Common myeloid progenitor, CD34-positive (primary cell): ENCODE data around the gene NTM.
"Not testable (repeated sequence)": the region's sequence is repeated elsewhere in the genome, so short reads cannot be mapped to it uniquely, and the experiment has no call there.

ENCODE experiments used
- CTCF ChIA-PET: fragments of 350-600 bp; sonication (Branson Sonifier 250); formaldehyde crosslinking; loops from one replicate; lab custom pipeline; 2021; ENCODE audit warnings: antibody characterized with exemption; lab: Charles Lee
- POLR2A ChIA-PET: fragments of 350-600 bp; sonication (Branson Sonifier 250); formaldehyde crosslinking; loops from one replicate; lab custom pipeline; 2021; ENCODE audit warnings: antibody characterized with exemption; lab: Charles Lee
- DNase-seq, 3 donors: peaks; one replicate each; pipeline versions ENCODE4 v3.0.0 to v3.0.0-alpha.2; 2013
- H3K27ac ChIP-seq, 2 experiments: 1 replicate in 1 of 2; 2 replicates in 1 of 2; pipeline ENCODE4 v1.7.0; 2013; ENCODE audit warnings: inconsistent platforms in 2 of 2, low read length in 2 of 2, mild to moderate bottlenecking in 2 of 2, low read depth in 1 of 2, moderate library complexity in 1 of 2; ENCODE audit not compliant: severe bottlenecking in 2 of 2, insufficient read depth in 1 of 2, poor library complexity in 1 of 2
- H3K27me3 ChIP-seq, 5 experiments: replicated peaks in 2 of 5; 1 replicate in 3 of 5; 2 replicates in 2 of 5; pipeline versions ENCODE4 v1.6.1 to v1.7.0; 2013; ENCODE audit warnings: low read length in 4 of 5, mild to moderate bottlenecking in 2 of 5, moderate library complexity in 2 of 5, inconsistent platforms in 1 of 5; ENCODE audit not compliant: insufficient read depth in 5 of 5, control insufficient read depth in 4 of 5
- H3K36me3 ChIP-seq, 4 experiments: 1 replicate in 2 of 4; 2 replicates in 2 of 4; pipeline versions ENCODE4 v1.6.1 to v1.7.0; 2013; ENCODE audit warnings: low read length in 3 of 4, control low read depth in 1 of 4, mild to moderate bottlenecking in 1 of 4; ENCODE audit not compliant: control insufficient read depth in 4 of 4, insufficient read depth in 4 of 4
- H3K4me1 ChIP-seq, 4 experiments: 1 replicate in 3 of 4; 2 replicates in 1 of 4; pipeline versions ENCODE4 v1.6.1 to v1.7.1; 2013; ENCODE audit warnings: low read length in 3 of 4, mild to moderate bottlenecking in 3 of 4, control low read depth in 1 of 4, inconsistent platforms in 1 of 4, moderate library complexity in 1 of 4; ENCODE audit not compliant: control insufficient read depth in 4 of 4, insufficient read depth in 4 of 4; ENCODE audit errors: control extremely low read depth in 1 of 4
- H3K4me3 ChIP-seq, 7 experiments: 1 replicate in 4 of 7; 2 replicates in 3 of 7; pipeline versions ENCODE4 v1.5.1 to v1.7.0; 2013; ENCODE audit warnings: mild to moderate bottlenecking in 7 of 7, low read length in 6 of 7, moderate library complexity in 6 of 7, inconsistent platforms in 2 of 7, low read depth in 2 of 7, control low read depth in 1 of 7; ENCODE audit not compliant: insufficient read depth in 4 of 7, control insufficient read depth in 1 of 7; ENCODE audit errors: extremely low read depth in 1 of 7
- H3K9me3 ChIP-seq, 5 experiments: 1 replicate in 4 of 5; 2 replicates in 1 of 5; pipeline versions ENCODE4 v1.6.1 to v1.7.1; 2013; ENCODE audit warnings: low read length in 4 of 5, mild to moderate bottlenecking in 2 of 5, inconsistent platforms in 1 of 5, low read depth in 1 of 5, moderate library complexity in 1 of 5; ENCODE audit not compliant: control insufficient read depth in 4 of 5, insufficient read depth in 2 of 5; ENCODE audit errors: control extremely low read depth in 1 of 5
- WGBS: methylation state at CpG from one replicate; pipeline ENCODE4 v1.1.5; 2013; ENCODE audit not compliant: insufficient coverage; 5-methylcytosine and 5-hydroxymethylcytosine counted together

Gene NTM

GRCh38 chr11:131495423-131495822, 125.0 kb downstream of the NTM start:
- Histone ChIP-seq H3K27me3 (peaks cover 0 to 10% (median 2%) of the 10 kb centered on the region in 5 experiments), H3K4me1 (no peaks in the 10 kb centered on the region), H3K9me3 (no peaks in the 10 kb centered on the region), H3K27ac (no peak overlapping the region), H3K36me3 (no peaks in the 10 kb centered on the region), H3K4me3 (no peak overlapping the region)
- ChIA-PET CTCF (no interaction called here), POLR2A (interaction anchor here (0.9 kb wide), 1 partner anchor 10 kb away, joined by 3 read pairs; no protein-coding TSS in a partner anchor)
- 84% methylated on average over 4 of the region's 6 CpGs for whole genome bisulfite sequencing
- DNase-seq: no peak

GRCh38 chr11:131497686-131498085, 127.3 kb downstream of the NTM start:
- peaks cover 0 to 10% (median 2%) of the 10 kb centered on the region in 5 experiments for H3K27me3 ChIP-seq
- H3K27ac ChIP-seq, H3K4me1 ChIP-seq, H3K36me3 ChIP-seq, CTCF ChIA-PET, DNase-seq, H3K9me3 ChIP-seq, POLR2A ChIA-PET, H3K4me3 ChIP-seq: not testable (repeated sequence)
- WGBS: 100% methylated on average over 3 of the region's 5 CpGs

- WGBS: 80% methylated on average over 7 of the region's 7 CpGs
- peaks cover 0 to 10% (median 4%) of the 10 kb centered on the region in 5 experiments for H3K27me3 ChIP-seq
- ChIA-PET POLR2A (no interaction called here), CTCF (no interaction called here)
- H3K4me1 ChIP-seq: no peaks in the 10 kb centered on the region
- no peak overlapping the region for H3K4me3 ChIP-seq
- H3K27ac ChIP-seq: no peak overlapping the region
- DNase-seq: no peak
- H3K36me3 ChIP-seq: no peaks in the 10 kb centered on the region
- no peaks in the 10 kb centered on the region for H3K9me3 ChIP-seq
Observed at GRCh38 chr11:131498631-131499160, 128.3 kb downstream of the NTM start.

GRCh38 chr11:131499199-131499598, 128.8 kb downstream of the NTM start:
- Histone ChIP-seq H3K4me3 (no peak overlapping the region), H3K4me1 (no peaks in the 10 kb centered on the region), H3K27me3 (peaks cover 0 to 11% (median 4%) of the 10 kb centered on the region in 5 experiments), H3K36me3 (no peaks in the 10 kb centered on the region), H3K9me3 (no peaks in the 10 kb centered on the region), H3K27ac (no peak overlapping the region)
- CTCF ChIA-PET: no interaction called here
- WGBS: 90% methylated on average over 8 of the region's 8 CpGs
- no peak for DNase-seq
- POLR2A ChIA-PET: no interaction called here

- WGBS: 29% methylated on average over 1 of the region's 1 CpG
- POLR2A ChIA-PET: no interaction called here
- Histone ChIP-seq H3K4me3 (no peak overlapping the region), H3K27me3 (peaks cover 0 to 22% (median 8%) of the 10 kb centered on the region in 5 experiments), H3K36me3 (no peaks in the 10 kb centered on the region), H3K9me3 (no peaks in the 10 kb centered on the region), H3K4me1 (no peaks in the 10 kb centered on the region), H3K27ac (no peak overlapping the region)
- no peak for DNase-seq
- CTCF ChIA-PET: no interaction called here
Observed at GRCh38 chr11:131503017-131503416, 132.6 kb downstream of the NTM start.

GRCh38 chr11:131504199-131504949, 134.0 kb downstream of the NTM start:
- H3K27ac ChIP-seq: no peak overlapping the region
- peak in 1 of 3 donors; percentile 3 for DNase-seq
- ChIA-PET POLR2A (interaction anchor here (1.2 kb wide), 1 partner anchor 8 kb away, joined by 3 read pairs; no protein-coding TSS in a partner anchor), CTCF (no interaction called here)
- WGBS: 44% methylated on average over 10 of the region's 15 CpGs
- H3K27me3 ChIP-seq: peaks cover 0 to 16% (median 5%) of the 10 kb centered on the region in 5 experiments
- no peak overlapping the region for H3K4me3 ChIP-seq
- H3K9me3 ChIP-seq: no peaks in the 10 kb centered on the region
- H3K4me1 ChIP-seq: no peaks in the 10 kb centered on the region
- H3K36me3 ChIP-seq: no peaks in the 10 kb centered on the region

- 69% methylated on average over 6 of the region's 6 CpGs for WGBS
Observed at GRCh38 chr11:131506348-131506747, 135.9 kb downstream of the NTM start.

More at GRCh38 chr11:131506348-131506747, 135.9 kb downstream of the NTM start:
- H3K36me3 ChIP-seq: no peaks in the 10 kb centered on the region
- no peak for DNase-seq
- H3K4me1 ChIP-seq: no peaks in the 10 kb centered on the region
- peaks cover 0 to 13% (median 4%) of the 10 kb centered on the region in 5 experiments for H3K27me3 ChIP-seq
- POLR2A ChIA-PET: no interaction called here
- H3K4me3 ChIP-seq: no peak overlapping the region
- H3K9me3 ChIP-seq: no peaks in the 10 kb centered on the region
- CTCF ChIA-PET: no interaction called here
- no peak overlapping the region for H3K27ac ChIP-seq
